COLO829 (cell line): ENCODE results near the gene TYMP.
"Not testable (repeated sequence)": the region's sequence is repeated elsewhere in the genome, so short reads cannot be mapped to it uniquely, and the experiment has no call there.

Experiments used
- DNase-seq: peaks from one replicate; pipeline ENCODE4 v3.0.0; 2012; ENCODE audit warnings: low spot score

TYMP gene

GRCh38 chr22:50541667-50542026 lies 11.8 kb upstream of the TYMP start:
- DNase-seq: peak; percentile 78

GRCh38 chr22:50540381-50540780 lies 10.6 kb upstream of the TYMP start:
- no peak for DNase-seq

DNA sequence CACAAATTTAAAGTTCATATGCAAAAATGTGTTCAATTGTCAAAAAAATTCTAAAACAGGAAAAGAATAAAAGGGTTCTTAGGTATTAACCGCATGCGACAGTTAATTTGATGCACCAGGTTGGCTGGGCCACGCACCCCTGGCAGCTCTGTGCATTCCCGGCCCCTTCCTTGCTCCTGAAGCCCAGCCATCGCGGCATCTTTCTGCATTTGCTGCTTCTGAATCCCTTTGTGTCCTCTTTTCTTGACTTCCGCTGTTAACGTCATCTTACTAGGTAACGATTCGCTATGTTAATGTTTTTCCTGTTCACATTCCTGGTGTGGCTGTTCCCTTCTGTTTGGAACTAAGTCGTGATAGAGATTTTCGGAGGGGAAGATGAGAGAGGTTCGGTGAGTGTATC lies 8.0 kb upstream of the TYMP start:
- no peak for DNase-seq

DNA sequence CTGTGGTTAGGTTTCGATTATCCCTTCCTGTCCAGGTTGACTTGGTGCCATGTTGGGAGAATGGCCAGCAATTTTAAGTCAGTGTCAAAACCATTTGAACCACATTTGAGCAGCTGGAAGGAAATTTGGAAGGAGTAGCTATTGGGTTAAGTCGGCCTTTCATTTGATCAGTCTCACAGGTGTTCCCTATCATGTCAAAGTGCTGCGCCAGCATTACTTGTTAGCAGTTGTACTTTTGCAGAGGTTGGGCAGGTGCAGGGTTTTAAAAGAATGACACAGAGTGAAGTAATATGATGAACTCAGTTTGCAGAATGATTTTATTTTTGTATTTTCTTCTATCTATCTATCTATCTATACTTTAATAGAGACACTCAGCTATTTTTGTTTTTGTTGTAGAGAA lies 6.4 kb upstream of the TYMP start:
- DNase-seq: no peak

DNA sequence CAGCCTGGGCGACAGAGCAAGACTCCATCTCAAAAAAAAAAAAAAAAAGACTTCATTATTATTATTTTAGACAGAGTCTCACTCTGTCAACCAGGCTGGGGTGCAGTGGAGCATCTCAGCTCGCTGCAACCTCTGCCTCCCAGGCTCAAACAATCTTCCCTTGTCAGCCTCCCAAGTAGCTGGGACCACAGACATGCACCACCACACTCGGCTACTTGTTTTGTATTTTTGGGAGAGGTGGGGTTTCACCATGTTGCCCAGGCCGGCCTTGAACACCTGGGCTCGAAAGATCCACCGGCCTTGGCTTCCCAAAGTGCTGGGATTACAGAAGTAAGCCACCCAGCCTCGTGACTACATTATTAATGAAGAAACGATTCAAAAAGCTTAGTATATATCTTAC lies 5.3 kb upstream of the TYMP start:
- DNase-seq: no peak

DNA sequence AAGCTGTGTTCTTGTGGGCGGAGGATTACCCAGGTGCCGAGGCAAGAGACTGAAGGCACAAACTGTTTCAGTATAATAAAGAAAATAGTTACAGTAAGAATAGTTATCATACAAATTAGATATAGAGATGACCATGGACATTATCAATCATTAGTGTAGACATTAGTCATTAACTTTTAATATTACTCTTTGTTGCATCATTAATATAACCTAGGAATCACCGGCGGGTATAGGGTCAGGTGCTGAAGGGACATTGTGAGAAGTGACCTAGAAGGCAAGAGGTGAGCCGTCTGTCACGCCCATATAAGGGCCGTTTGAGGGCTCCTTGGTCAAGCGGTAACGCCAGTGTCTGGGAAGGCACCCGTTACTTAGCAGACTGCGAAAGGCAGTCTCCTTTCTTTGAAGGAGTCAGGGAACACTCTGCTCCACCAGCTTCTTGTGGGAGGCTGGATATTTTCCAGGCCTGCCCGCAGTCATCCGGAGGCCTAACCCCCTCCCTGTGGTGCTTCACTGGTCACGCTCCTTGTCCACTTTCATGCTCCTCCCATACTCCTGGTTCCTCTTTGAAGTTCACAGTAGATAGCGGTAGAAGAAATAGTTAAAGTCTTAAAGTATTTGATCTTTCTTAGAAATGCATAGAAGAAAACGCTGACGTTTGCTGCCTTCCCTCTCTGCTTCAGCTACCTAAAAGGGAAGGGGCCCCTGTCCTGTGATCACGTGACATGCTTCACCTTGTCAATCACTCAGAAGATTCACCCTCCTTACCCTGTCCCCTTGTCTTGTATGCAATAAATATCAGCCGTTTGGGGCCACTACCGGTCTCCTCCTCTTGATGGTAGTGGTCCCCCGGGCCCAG lies 4.3 kb upstream of the TYMP start:
- not testable (repeated sequence) for DNase-seq

- no peak for DNase-seq
These were observed 3.3 kb upstream of the TYMP start for GRCh38 chr22:50532824-50533796.

DNA sequence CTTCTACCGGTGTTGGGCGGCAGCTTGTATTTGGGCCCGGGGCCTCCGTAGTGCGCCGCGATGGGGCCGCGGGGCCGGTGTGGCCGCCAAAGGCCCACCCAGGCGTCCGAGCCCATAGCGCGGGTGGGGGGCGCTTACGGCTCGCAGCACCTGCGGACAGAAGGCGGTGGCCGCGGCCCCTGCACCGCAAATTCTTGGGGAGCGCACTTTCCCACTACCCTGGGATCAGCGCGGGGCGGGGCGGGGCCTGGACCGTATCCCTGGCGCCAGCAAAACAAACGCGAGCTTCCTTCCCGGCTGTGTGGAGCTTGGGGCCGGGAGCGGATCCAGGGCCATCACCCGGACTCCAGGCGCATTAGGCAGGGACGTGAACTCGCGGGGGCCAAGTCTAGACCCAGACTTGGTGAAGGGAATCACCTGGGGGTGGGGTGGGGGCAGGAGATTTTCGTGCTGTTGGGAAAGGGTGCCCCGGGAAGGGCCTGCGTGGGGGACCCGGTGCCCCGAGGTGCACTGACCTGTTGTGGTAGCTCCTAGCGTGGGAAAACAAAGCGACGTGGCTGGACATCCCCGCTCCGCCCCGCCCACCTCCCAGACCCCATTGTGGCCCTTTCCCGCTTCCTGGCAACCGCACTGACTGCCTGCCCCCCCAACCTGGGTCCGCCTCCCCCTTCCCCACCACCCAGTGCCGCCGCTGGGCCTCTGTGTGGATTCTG lies 2.3 kb upstream of the TYMP start:
- no peak for DNase-seq

DNA sequence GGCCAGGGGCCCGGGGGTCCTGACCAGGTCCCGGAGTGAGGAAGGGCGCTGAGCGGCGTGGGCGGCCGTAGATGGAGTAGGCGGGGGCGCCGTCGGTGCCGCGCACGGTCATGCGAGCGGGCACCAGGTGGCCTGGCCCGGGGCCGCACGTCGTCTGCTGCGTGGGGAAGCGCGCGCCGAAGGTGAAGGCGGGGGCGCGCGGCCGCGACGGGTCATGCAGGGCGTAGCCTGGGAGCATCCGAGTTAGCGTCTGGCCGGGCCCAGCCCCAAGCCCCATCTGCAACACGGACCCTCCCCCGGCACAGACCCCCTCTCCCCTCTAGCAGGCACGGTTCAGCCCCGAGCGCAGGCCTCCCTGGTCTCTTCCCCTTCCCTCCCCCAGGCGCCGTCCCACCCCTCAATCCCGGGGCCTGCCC lies 1.7 kb upstream of the TYMP start:
- DNase-seq: no peak

- DNase-seq: no peak
These were observed 1.2 kb upstream of the TYMP start for GRCh38 chr22:50530877-50531545.

- DNase-seq: no peak
These were observed 716 bp upstream of the TYMP start for GRCh38 chr22:50530580-50530876.

- no peak for DNase-seq
These were observed 356 bp downstream of the TYMP start for GRCh38 chr22:50529416-50529896.

DNA sequence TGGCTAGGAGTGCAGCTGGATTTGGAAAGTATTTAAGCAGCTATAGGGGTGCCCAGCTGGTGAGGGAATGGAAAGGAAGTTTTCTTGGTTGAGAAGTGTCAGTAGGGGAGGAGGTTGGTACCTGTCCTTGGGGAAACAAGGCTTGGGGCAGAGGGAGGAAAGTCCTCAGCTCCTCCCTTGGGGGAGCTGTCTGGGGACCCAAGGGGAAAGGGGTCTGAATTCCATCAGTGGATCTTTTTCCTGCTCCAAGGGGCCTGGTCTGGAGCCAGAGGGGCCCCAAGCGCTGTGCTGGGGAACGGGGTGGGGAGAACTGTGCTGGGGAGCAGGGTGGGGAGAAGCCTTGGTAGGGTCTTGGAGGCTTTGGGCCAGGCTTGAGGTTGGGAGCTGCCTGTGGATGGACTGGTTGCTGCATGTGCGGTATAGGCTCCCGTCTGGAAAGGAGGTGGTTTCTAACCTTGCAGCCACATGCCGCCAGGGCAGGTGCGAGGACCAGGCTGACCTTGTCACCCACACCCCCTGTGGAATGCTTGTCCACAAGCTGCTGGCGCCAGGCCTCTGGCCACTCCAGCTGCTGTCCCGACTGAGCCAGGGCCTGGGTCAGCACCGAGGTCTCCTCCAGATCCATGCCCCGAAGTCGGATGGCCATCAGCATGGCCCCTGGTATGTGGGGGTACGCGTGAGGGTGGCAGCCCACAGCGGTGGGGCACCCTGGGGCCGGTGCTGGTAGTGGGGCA lies 963 bp downstream of the TYMP start:
- no peak for DNase-seq

DNA sequence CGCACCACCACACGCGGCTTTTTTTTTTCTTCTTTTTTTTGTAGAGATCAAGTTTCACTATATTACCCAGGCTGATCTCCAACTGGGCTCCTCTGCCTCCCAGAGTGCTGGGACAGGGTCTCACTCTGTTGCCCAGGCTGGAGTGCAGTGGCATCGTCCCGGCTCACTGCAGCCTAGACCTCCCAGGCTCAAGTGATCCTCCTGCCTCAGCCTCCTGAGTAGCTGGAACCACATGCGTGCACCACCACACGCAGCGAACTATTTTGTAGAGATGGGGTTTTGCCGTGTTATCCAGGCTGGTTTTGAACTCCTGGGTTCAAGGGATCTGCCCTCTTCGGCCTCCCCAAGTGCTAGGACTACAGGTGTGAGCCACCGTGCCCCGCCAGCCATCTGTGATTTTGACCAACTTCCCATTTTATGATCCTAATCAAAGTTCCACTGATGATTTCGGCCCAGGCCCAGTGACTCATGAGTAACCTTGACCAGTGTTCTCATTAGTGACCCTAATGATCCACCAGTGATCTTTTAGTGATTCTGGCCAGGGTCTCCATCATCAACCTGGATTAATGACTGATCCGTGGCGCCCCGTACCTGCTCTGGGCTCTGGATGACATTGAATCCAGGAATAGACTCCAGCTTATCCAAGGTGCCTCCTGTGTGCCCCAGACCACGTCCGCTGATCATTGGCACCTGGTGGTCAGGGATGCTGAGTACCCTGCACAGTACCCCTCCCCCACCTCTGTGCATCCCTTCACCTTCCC lies 1.7 kb downstream of the TYMP start:
- DNase-seq: no peak

DNA sequence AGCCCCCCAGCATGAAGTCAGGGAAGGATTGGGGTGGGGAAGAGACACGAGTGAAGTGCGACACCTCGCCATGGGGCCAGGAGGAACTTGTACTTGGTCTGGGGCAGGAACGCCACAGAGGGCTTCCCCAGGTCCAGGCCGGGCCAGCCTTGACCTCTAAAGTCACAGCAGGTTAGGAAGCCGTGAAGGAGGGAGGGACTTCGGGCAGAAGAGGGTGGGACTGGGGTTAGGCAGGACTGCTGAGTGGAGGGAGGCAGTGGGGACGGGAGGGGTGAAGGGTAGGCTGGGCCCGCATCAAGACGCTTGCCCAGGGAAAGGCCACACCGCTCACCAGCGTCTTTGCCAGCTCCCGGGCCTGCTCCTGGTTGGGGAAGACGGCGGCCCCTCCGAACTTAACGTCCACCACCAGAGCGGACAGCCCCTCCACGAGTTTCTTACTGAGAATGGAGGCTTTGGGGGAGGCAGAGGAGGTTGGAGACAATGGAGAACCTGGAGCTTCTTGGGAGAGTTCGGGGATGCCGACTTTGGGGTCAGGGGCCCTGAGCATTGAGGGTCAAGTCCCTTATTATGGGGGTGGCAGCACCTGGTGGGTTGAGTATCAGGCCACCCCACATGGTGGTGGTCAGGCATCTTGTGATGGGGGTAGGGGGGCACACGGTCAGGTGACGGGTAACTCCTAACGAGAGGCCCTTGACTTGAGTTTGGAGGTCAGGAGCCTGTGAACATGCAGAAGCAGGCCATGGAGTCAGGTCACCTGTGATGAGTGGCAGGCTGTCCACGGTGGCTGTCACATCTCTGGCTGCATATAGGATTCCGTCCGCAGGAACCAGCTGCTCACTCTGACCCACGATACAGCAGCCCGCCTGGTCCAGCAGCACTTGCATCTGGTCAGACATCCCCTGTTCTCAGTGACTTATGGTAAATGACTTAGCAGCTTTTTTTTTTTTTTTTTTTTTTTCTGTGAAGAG lies 2.7 kb downstream of the TYMP start:
- DNase-seq: no peak

DNA sequence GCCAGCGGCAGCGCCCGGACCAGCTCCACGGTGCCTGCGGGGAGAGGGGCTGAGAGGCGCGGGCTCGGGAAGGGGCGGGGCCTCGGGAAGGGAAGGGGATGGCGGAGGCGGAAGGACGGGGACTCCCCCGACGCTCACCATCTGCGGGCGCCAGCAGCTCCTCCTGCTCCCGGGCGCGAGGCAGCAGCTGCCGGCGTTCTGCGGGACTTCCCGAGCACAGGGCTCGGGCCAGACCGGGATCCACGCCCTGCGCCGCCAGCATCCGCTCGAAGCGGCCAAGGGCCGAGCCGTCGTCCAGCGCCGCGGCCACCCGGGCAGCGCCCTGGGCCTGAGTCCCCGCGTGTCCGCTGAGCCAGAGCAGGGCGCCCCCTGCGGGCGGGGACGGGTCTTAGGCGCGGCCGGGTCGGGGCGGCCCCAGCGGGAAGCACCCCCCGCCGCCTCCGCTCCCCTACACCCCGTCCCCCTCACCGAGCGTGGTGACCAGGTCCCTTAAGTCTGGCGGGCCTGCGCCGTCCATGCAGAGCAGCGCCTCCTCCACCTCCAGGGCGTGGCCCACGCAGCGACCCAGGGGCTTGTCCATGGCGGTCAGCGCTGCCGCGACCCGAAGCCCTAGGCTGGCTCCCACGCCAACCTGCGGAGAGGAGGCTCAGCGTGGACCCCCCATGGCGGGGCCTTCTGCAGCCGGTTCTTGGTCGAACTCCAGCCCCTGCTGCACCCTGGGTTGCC lies 3.5 kb downstream of the TYMP start:
- peak; percentile 76 for DNase-seq

GRCh38 chr22:50525858-50526107 lies 4.0 kb downstream of the TYMP start:
- DNase-seq: no peak

GRCh38 chr22:50525104-50525857 lies 4.5 kb downstream of the TYMP start, which contains the start of gene SCO2:
Gene SCO2, minus strand, starts transcription at chr22:50525598. Its CDS starts 1,187 bp downstream, at chr22:50524411.
- DNase-seq: peak; percentile 100
